GM23338 (cell line): ENCODE results near the gene KLF2. TPM values are rescaled to one million over a fixed set of nuclear protein-coding genes. Genes with fewer than 3 reads are reported as not detected.

Experiments used
- ATAC-seq: fragments of 200-7000 bp; cut with Tn5 transposase; 3 replicates; pipeline ENCODE4 v1.9.1; 2020
- DNase-seq: peaks from one replicate; pipeline ENCODE4 v3.0.0-alpha.2; 2015; ENCODE audit warnings: low spot score
- H2AFZ ChIP-seq: fragments of 200-600 bp; sonication (generic); 2 replicates; pipeline ENCODE4 v1.8.0; 2016; ENCODE audit warnings: antibody characterized with exemption, mild to moderate bottlenecking, moderate library complexity
- H3F3A ChIP-seq: fragments of 200-600 bp; sonication (generic); replicated peaks from 2 replicates; pipeline ENCODE4 v1.8.0; 2017; ENCODE audit warnings: antibody characterized with exemption, mixed run types, low read depth
- H3K27ac ChIP-seq: fragments of 200-600 bp; sonication (generic); 2 replicates; pipeline ENCODE4 v1.6.1; 2016; ENCODE audit warnings: low read depth
- H3K27me3 ChIP-seq: fragments of 200-600 bp; sonication (generic); 2 replicates; pipeline ENCODE4 v1.8.0; 2016; ENCODE audit warnings: mild to moderate bottlenecking, mixed run types, moderate library complexity; ENCODE audit not compliant: insufficient read depth
- H3K36me3 ChIP-seq: fragments of 200-600 bp; sonication (generic); 2 replicates; pipeline ENCODE4 v1.8.0; 2016; ENCODE audit warnings: mild to moderate bottlenecking; ENCODE audit not compliant: insufficient read depth
- H3K4me1 ChIP-seq: fragments of 200-600 bp; sonication (generic); 2 replicates; pipeline ENCODE4 v1.8.0; 2016; ENCODE audit warnings: mild to moderate bottlenecking, moderate library complexity; ENCODE audit not compliant: insufficient read depth
- H3K4me2 ChIP-seq: fragments of 200-600 bp; sonication (generic); 2 replicates; pipeline ENCODE4 v1.7.1; 2017; ENCODE audit warnings: mixed run types
- H3K4me3 ChIP-seq: fragments of 200-600 bp; sonication (generic); 2 replicates; pipeline ENCODE4 v1.6.1; 2016; ENCODE audit warnings: mixed run types
- H3K79me2 ChIP-seq: fragments of 200-600 bp; sonication (generic); replicated peaks from 2 replicates; pipeline ENCODE4 v1.8.0; 2017; ENCODE audit warnings: mild to moderate bottlenecking; ENCODE audit not compliant: insufficient read depth
- H3K9me2 ChIP-seq: fragments of 200-600 bp; sonication (generic); 2 replicates; pipeline ENCODE4 v1.8.0; 2017; ENCODE audit not compliant: insufficient read depth
- H4K20me1 ChIP-seq: fragments of 200-600 bp; sonication (generic); replicated peaks from 2 replicates; pipeline ENCODE4 v1.8.0; 2017; ENCODE audit warnings: mild to moderate bottlenecking; ENCODE audit not compliant: insufficient read depth
- H3K27ac Mint-ChIP-seq: 2 replicates; pipeline ENCODE4 v1.8.0; 2020; ENCODE audit warnings: inconsistent platforms, mild to moderate bottlenecking, moderate library complexity, mixed read lengths
- H3K27me3 Mint-ChIP-seq: 3 replicates; pipeline ENCODE4 v1.8.0; 2022; ENCODE audit warnings: low read depth, mild to moderate bottlenecking, moderate library complexity, mixed read lengths, inconsistent platforms; ENCODE audit not compliant: insufficient read depth, poor library complexity
- H3K36me3 Mint-ChIP-seq: 3 replicates; pipeline ENCODE4 v1.8.0; 2021; ENCODE audit warnings: low read depth, mild to moderate bottlenecking, inconsistent platforms, moderate library complexity, mixed read lengths
- H3K4me1 Mint-ChIP-seq: 3 replicates; pipeline ENCODE4 v1.8.0; 2020; ENCODE audit warnings: mild to moderate bottlenecking, inconsistent platforms, mixed read lengths
- H3K4me3 Mint-ChIP-seq: 3 replicates; pipeline ENCODE4 v1.8.0; 2021; ENCODE audit warnings: moderate library complexity, mild to moderate bottlenecking, inconsistent platforms, mixed read lengths
- H3K9me3 Mint-ChIP-seq: 3 replicates; pipeline ENCODE4 v1.8.0; 2020; ENCODE audit warnings: moderate library complexity, mild to moderate bottlenecking, inconsistent platforms, mixed read lengths
- CTCF ChIP-seq, 2 experiments: fragments of 200-600 bp in 1 of 2; sonication (generic) in 1 of 2; conservative IDR thresholded peaks; 2 replicates each; pipeline versions ENCODE4 v1.5.1 to v1.6.1; 2016 to 2017; ENCODE audit warnings: antibody characterized with exemption in 2 of 2, low read depth in 2 of 2, mild to moderate bottlenecking in 2 of 2, moderate library complexity in 1 of 2
- EZH2 ChIP-seq: fragments of 200-600 bp; sonication (generic); IDR thresholded peaks from one replicate; pipeline ENCODE4 v1.8.0; 2017; ENCODE audit warnings: antibody characterized with exemption, mild to moderate bottlenecking, low read depth; ENCODE audit not compliant: unreplicated experiment
- JUNB ChIP-seq: IDR thresholded peaks from one replicate; pipeline ENCODE4 v1.6.1; 2016; ENCODE audit warnings: antibody characterized with exemption; ENCODE audit not compliant: unreplicated experiment
- STAT1 ChIP-seq: IDR thresholded peaks from one replicate; pipeline ENCODE4 v1.6.1; 2016; ENCODE audit warnings: antibody characterized with exemption; ENCODE audit not compliant: unreplicated experiment
- ZNF331 ChIP-seq: fragments of 250-450 bp; sonication (Bioruptor Pico); IDR thresholded peaks from 2 replicates; pipeline ENCODE4 v1.5.0; 2020; ENCODE audit warnings: low read depth, mild to moderate bottlenecking, moderate library complexity
- polyA plus RNA-seq: library from polyadenylated mRNA; unstranded; fragments of >200 nt; fragmentation: Nextera tagmentation; extraction: Ambion mirVana; gene quantifications from 2 replicates; pipeline ENCODE4 v1.2.1, GENCODE V29; 2016
- total RNA-seq: library from RNA; depleted of rRNA; stranded (reverse); fragments of >200 nt; shearing (Covaris generic); gene quantifications from 2 replicates; pipeline ENCODE4 v1.2.3, GENCODE V29; 2014
- TF ChIP-seq, protein P1 (sequence below): fragments of 250-450 bp; sonication (Bioruptor Pico); IDR thresholded peaks from 2 replicates; pipeline ENCODE4 v1.5.0; 2020; ENCODE audit warnings: mild to moderate bottlenecking, moderate library complexity

Gene KLF2
- total and polyA plus RNA-seq, 2 experiments from 2014 or later, result 0.90 TPM; not detected in 1

- no peaks in the 10 kb centered on the region for H3K36me3 ChIP-seq
- Mint-ChIP-seq H3K4me3 (peak overlapping the region; percentile 82), H3K36me3 (no peaks in the 10 kb centered on the region), H3K9me3 (no peaks in the 10 kb centered on the region), H3K4me1 (no peaks in the 10 kb centered on the region), H3K27me3 (peaks cover 64% of the 10 kb centered on the region), H3K27ac (no peak overlapping the region)
- H3K27ac ChIP-seq, result no peak overlapping the region
- peak overlapping the region; percentile 78 for H3K4me3 ChIP-seq
- no peaks in the 10 kb centered on the region for H3K79me2 ChIP-seq
- H2AFZ ChIP-seq, result peak overlapping the region; percentile 99; the same call in 1 of the 2 replicates
- H3K9me2 ChIP-seq, result no peaks in the 10 kb centered on the region
- H4K20me1 ChIP-seq, result peaks cover 4% of the 10 kb centered on the region; the same call in 1 of the 2 replicates
- no peaks in the 10 kb centered on the region for H3F3A ChIP-seq
- ATAC-seq (no peak), DNase-seq (no peak)
- peaks cover 79% of the 10 kb centered on the region for H3K27me3 ChIP-seq
- H3K4me2 ChIP-seq, result peak overlapping the region; percentile 92
- TF ChIP-seq EZH2, result peak; percentile 33
- no peak for TF ChIP-seq ZNF331 (CRISPR knock-in tag)
- no peaks in the 10 kb centered on the region; the same call in 1 of the 2 replicates for H3K4me1 ChIP-seq
Measured at GRCh38 chr19:16327169-16327475, 2.5 kb downstream of the KLF2 start.

- no peaks in the 10 kb centered on the region for H3K4me1 Mint-ChIP-seq
- H3K79me2 ChIP-seq, result no peaks in the 10 kb centered on the region
- H3K4me2 ChIP-seq, result peak overlapping the region; percentile 92; the same call in 1 of the 2 replicates
- H4K20me1 ChIP-seq, result peaks cover 4% of the 10 kb centered on the region; the same call in 1 of the 2 replicates
- peaks cover 75% of the 10 kb centered on the region for H3K27me3 ChIP-seq
- no peak overlapping the region for H2AFZ ChIP-seq
- ATAC-seq (no peak), DNase-seq (no peak)
- H3K9me2 ChIP-seq, result no peaks in the 10 kb centered on the region
- H3K27ac ChIP-seq, result no peak overlapping the region
- TF ChIP-seq, protein P1, sequence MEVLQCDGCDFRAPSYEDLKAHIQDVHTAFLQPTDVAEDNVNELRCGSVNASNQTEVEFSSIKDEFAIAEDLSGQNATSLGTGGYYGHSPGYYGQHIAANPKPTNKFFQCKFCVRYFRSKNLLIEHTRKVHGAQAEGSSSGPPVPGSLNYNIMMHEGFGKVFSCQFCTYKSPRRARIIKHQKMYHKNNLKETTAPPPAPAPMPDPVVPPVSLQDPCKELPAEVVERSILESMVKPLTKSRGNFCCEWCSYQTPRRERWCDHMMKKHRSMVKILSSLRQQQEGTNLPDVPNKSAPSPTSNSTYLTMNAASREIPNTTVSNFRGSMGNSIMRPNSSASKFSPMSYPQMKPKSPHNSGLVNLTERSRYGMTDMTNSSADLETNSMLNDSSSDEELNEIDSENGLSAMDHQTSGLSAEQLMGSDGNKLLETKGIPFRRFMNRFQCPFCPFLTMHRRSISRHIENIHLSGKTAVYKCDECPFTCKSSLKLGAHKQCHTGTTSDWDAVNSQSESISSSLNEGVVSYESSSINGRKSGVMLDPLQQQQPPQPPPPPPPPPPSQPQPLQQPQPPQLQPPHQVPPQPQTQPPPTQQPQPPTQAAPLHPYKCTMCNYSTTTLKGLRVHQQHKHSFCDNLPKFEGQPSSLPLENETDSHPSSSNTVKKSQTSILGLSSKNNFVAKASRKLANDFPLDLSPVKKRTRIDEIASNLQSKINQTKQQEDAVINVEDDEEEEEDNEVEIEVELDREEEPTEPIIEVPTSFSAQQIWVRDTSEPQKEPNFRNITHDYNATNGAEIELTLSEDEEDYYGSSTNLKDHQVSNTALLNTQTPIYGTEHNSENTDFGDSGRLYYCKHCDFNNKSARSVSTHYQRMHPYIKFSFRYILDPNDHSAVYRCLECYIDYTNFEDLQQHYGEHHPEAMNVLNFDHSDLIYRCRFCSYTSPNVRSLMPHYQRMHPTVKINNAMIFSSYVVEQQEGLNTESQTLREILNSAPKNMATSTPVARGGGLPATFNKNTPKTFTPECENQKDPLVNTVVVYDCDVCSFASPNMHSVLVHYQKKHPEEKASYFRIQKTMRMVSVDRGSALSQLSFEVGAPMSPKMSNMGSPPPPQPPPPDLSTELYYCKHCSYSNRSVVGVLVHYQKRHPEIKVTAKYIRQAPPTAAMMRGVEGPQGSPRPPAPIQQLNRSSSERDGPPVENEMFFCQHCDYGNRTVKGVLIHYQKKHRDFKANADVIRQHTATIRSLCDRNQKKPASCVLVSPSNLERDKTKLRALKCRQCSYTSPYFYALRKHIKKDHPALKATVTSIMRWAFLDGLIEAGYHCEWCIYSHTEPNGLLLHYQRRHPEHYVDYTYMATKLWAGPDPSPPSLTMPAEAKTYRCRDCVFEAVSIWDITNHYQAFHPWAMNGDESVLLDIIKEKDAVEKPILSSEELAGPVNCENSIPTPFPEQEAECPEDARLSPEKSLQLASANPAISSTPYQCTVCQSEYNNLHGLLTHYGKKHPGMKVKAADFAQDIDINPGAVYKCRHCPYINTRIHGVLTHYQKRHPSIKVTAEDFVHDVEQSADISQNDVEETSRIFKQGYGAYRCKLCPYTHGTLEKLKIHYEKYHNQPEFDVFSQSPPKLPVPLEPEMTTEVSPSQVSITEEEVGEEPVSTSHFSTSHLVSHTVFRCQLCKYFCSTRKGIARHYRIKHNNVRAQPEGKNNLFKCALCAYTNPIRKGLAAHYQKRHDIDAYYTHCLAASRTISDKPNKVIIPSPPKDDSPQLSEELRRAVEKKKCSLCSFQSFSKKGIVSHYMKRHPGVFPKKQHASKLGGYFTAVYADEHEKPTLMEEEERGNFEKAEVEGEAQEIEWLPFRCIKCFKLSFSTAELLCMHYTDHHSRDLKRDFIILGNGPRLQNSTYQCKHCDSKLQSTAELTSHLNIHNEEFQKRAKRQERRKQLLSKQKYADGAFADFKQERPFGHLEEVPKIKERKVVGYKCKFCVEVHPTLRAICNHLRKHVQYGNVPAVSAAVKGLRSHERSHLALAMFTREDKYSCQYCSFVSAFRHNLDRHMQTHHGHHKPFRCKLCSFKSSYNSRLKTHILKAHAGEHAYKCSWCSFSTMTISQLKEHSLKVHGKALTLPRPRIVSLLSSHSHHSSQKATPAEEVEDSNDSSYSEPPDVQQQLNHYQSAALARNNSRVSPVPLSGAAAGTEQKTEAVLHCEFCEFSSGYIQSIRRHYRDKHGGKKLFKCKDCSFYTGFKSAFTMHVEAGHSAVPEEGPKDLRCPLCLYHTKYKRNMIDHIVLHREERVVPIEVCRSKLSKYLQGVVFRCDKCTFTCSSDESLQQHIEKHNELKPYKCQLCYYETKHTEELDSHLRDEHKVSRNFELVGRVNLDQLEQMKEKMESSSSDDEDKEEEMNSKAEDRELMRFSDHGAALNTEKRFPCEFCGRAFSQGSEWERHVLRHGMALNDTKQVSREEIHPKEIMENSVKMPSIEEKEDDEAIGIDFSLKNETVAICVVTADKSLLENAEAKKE (CRISPR knock-in tag), result no peak
- TF ChIP-seq JUNB (no peak), STAT1 (no peak), CTCF (conservative IDR thresholded peaks at IDR 0.05; ENCODE audit: low read depth in 2 of 2) (no peak)
- no peaks in the 10 kb centered on the region for H3K9me3 Mint-ChIP-seq
- H3K36me3 Mint-ChIP-seq, result no peaks in the 10 kb centered on the region
- H3K4me3 ChIP-seq, result peak overlapping the region; percentile 78; the same call in 1 of the 2 replicates
- H3F3A ChIP-seq, result no peaks in the 10 kb centered on the region
- H3K27me3 Mint-ChIP-seq, result peaks cover 64% of the 10 kb centered on the region
- H3K4me1 ChIP-seq, result no peaks in the 10 kb centered on the region; the same call in 1 of the 2 replicates
- H3K27ac Mint-ChIP-seq, result no peak overlapping the region
- H3K4me3 Mint-ChIP-seq, result peak overlapping the region; percentile 82
- no peaks in the 10 kb centered on the region for H3K36me3 ChIP-seq
Measured at GRCh38 chr19:16327501-16327900, 2.9 kb downstream of the KLF2 start.
